PC-9 (cell line): ENCODE measurements around the gene SNX1. TPM values are rescaled to one million over a fixed set of nuclear protein-coding genes. Genes with fewer than 3 reads are reported as not detected.

Experiments
- BruUV-seq: library from RNA; stranded (reverse); fragments of 400-500 nt; replicated peaks from 2 replicates; lab custom pipeline; 2021; lab: Mats Ljungman, UMichigan
- CTCF ChIA-PET: fragments of 300-600 bp; sonication (Branson Sonifier 250); formaldehyde crosslinking; loops from one replicate; lab custom pipeline; 2022; ENCODE audit warnings: antibody characterized with exemption; lab: Charles Lee
- POLR2A ChIA-PET: fragments of 300-600 bp; sonication (Branson Sonifier 250); formaldehyde crosslinking; loops from one replicate; lab custom pipeline; 2022; ENCODE audit warnings: antibody characterized with exemption; ENCODE audit not compliant: unreplicated experiment; lab: Charles Lee
- DNase-seq, 2 experiments: peaks; one replicate each; pipeline versions ENCODE4 v3.0.0 to v3.0.0-alpha.2; 2015 to 2022; ENCODE audit warnings: mixed read lengths in 1 of 2
- H2AFZ ChIP-seq: fragments of 200-600 bp; sonication (generic); 2 replicates; pipeline ENCODE4 v1.8.1; 2017; ENCODE audit warnings: antibody characterized with exemption
- H3F3A ChIP-seq: fragments of 200-600 bp; sonication (generic); 2 replicates; pipeline ENCODE4 v1.8.1; 2017; ENCODE audit warnings: antibody characterized with exemption, mild to moderate bottlenecking, low read depth; ENCODE audit not compliant: insufficient read depth
- H3K27ac ChIP-seq: fragments of 200-600 bp; sonication (generic); 2 replicates; pipeline ENCODE4 v1.6.1; 2016; ENCODE audit warnings: mixed run types
- H3K27me3 ChIP-seq: fragments of 200-600 bp; sonication (generic); 2 replicates; pipeline ENCODE4 v1.6.1; 2016; ENCODE audit warnings: low read depth, mixed run types; ENCODE audit not compliant: insufficient read depth
- H3K36me3 ChIP-seq: fragments of 200-600 bp; sonication (generic); 2 replicates; pipeline ENCODE4 v1.6.1; 2016; ENCODE audit warnings: low read depth, mixed run types
- H3K4me1 ChIP-seq: fragments of 200-600 bp; sonication (generic); replicated peaks from 2 replicates; pipeline ENCODE4 v1.6.1; 2016; ENCODE audit warnings: mixed run types; ENCODE audit not compliant: insufficient read depth
- H3K4me2 ChIP-seq: fragments of 200-600 bp; sonication (generic); 2 replicates; pipeline ENCODE4 v1.6.1; 2017; ENCODE audit warnings: mixed run types
- H3K4me3 ChIP-seq: fragments of 200-600 bp; sonication (generic); 2 replicates; pipeline ENCODE4 v1.6.1; 2016; ENCODE audit warnings: mixed run types
- H3K79me2 ChIP-seq: fragments of 200-600 bp; sonication (generic); 2 replicates; pipeline ENCODE4 v1.6.1; 2017; ENCODE audit warnings: low read depth, mixed run types
- H3K9me2 ChIP-seq: fragments of 200-600 bp; sonication (generic); 2 replicates; pipeline ENCODE4 v1.8.1; 2017; ENCODE audit warnings: mild to moderate bottlenecking; ENCODE audit not compliant: insufficient read depth
- H3K9me3 ChIP-seq: fragments of 200-600 bp; sonication (generic); 2 replicates; pipeline ENCODE4 v1.8.1; 2016; ENCODE audit warnings: low read depth; ENCODE audit not compliant: insufficient read depth
- H4K20me1 ChIP-seq: fragments of 200-600 bp; sonication (generic); 2 replicates; pipeline ENCODE4 v1.8.1; 2017; ENCODE audit not compliant: insufficient read depth
- EZH2 ChIP-seq: fragments of 200-600 bp; sonication (generic); IDR thresholded peaks from 2 replicates; pipeline ENCODE4 v1.8.0; 2017; ENCODE audit warnings: antibody characterized with exemption, low read depth
- intact Hi-C: fragments of 100-400 bp; cut with micrococcal nuclease; formaldehyde crosslinking; loops from one replicate; pipeline ENCODE4 v1.10.0; 2022; ENCODE audit not compliant: unreplicated experiment
- total RNA-seq: library from RNA; stranded (reverse); gene quantifications from 2 replicates; pipeline ENCODE4 v1.2.3, GENCODE V29; 2021
- TF ChIP-seq, protein P1 (sequence below): fragments of 200-600 bp; sonication (generic); conservative IDR thresholded peaks from 2 replicates; pipeline ENCODE4 v1.6.1; 2017; ENCODE audit warnings: mixed run types, antibody characterized with exemption, mild to moderate bottlenecking, moderate library complexity

SNX1 gene
- total RNA-seq, 1 experiment from 2014 or later, result 114 TPM

DNA sequence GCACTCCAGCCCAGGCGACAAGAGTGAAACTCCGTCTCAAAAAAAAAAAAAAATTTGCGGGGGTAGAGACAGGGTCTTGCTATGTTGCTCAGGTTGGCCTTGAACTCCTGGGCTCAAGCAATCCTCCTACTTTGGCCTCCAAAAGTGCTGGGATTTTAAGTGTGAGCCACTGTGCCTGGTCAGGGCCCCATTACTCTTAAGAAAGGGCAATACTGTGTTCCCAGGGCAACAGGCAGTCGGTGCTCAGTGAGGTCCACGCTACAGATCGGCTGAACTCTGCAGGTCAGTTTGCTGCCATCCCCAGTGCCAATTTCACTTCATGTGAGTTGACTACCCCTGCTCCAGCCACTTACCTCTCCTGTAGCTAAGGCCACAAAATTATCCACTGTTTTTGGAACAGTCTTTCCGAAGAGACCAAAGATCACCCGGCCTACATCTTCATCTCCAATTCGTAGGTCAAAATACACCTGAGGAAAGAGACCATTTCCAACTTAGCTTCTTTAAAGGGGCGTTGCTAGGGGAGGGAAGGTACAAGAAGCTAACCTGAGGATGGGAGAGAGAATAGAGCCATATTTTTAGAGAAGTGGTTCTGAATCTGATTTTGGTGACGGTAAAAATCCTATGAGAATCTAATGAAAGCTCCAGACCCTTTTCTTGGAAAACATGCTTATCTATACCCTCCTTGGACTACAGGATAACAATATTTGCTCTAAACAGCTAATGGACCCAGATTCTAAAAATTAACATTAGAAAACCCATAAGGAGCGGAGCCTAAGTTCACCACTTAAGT, 66.1 kb downstream of the SNX1 start:
- BruUV-seq, result TSS peak; percentile 74
- H4K20me1 ChIP-seq, result peaks cover 36% of the 10 kb centered on the region
- CTCF ChIA-PET, result no interaction called here
- intact Hi-C loops, result loop anchor here (5.0 kb wide), 1 partner anchor 520 kb away; no protein-coding TSS in a partner anchor
- DNase-seq, result no peak
- H3K9me3 ChIP-seq, result no peaks in the 10 kb centered on the region
- POLR2A ChIA-PET, result no interaction called here
- no peaks in the 10 kb centered on the region; the same call in none of the 2 replicates for H3K4me1 ChIP-seq
- peaks cover 35% of the 10 kb centered on the region for H3K79me2 ChIP-seq
- H3K4me3 ChIP-seq, result peak overlapping the region; percentile 95
- H3K27ac ChIP-seq, result peak overlapping the region; percentile 51
- H3F3A ChIP-seq, result peaks cover 33% of the 10 kb centered on the region; the same call in 1 of the 2 replicates
- no peak overlapping the region for H2AFZ ChIP-seq
- peak overlapping the region; percentile 93 for H3K4me2 ChIP-seq
- TF ChIP-seq, protein P1, sequence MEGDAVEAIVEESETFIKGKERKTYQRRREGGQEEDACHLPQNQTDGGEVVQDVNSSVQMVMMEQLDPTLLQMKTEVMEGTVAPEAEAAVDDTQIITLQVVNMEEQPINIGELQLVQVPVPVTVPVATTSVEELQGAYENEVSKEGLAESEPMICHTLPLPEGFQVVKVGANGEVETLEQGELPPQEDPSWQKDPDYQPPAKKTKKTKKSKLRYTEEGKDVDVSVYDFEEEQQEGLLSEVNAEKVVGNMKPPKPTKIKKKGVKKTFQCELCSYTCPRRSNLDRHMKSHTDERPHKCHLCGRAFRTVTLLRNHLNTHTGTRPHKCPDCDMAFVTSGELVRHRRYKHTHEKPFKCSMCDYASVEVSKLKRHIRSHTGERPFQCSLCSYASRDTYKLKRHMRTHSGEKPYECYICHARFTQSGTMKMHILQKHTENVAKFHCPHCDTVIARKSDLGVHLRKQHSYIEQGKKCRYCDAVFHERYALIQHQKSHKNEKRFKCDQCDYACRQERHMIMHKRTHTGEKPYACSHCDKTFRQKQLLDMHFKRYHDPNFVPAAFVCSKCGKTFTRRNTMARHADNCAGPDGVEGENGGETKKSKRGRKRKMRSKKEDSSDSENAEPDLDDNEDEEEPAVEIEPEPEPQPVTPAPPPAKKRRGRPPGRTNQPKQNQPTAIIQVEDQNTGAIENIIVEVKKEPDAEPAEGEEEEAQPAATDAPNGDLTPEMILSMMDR, result no peak
- TF ChIP-seq EZH2, result no peak
- no peaks in the 10 kb centered on the region for H3K27me3 ChIP-seq
- peaks cover 27% of the 10 kb centered on the region for H3K36me3 ChIP-seq
- H3K9me2 ChIP-seq, result no peaks in the 10 kb centered on the region

DNA sequence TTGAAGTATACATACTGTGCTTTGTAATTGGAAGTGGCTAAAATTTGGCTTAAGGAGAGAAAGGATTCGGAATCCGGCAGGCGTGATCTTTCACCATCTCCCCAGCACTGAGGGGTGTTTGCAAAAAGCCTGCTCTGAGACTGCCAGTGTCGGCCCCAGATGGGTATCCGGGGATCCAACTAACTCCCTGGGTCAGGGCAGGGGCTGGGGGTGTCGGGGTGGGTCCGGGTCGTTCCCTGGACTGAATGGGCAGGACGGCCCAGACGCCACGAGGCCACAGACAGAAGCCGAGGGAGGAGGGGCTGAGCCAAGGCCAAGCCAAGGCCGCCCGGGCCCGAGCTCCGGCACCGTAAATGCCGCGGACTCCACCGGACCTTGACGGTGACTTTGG, 66.7 kb downstream of the SNX1 start:
- Histone ChIP-seq H2AFZ (peak overlapping the region; percentile 68; the same call in 1 of the 2 replicates), H3K36me3 (peaks cover 27% of the 10 kb centered on the region), H3K4me1 (no peaks in the 10 kb centered on the region; the same call in none of the 2 replicates), H3K27me3 (no peaks in the 10 kb centered on the region), H3K79me2 (peaks cover 35% of the 10 kb centered on the region), H3K4me3 (peak overlapping the region; percentile 95), H3K9me2 (no peaks in the 10 kb centered on the region), H3K9me3 (no peaks in the 10 kb centered on the region), H3K27ac (peak overlapping the region; percentile 51), H4K20me1 (peaks cover 31% of the 10 kb centered on the region), H3F3A (peaks cover 31% of the 10 kb centered on the region; the same call in 1 of the 2 replicates), H3K4me2 (peak overlapping the region; percentile 93)
- intact Hi-C loops, result loop anchor here (5.0 kb wide), 1 partner anchor 520 kb away; no protein-coding TSS in a partner anchor
- DNase-seq, result no peak
- BruUV-seq, result no TSS peak
- ChIA-PET CTCF (no interaction called here), POLR2A (no interaction called here)
- TF ChIP-seq, protein P1, result no peak
- no peak for TF ChIP-seq EZH2

DNA sequence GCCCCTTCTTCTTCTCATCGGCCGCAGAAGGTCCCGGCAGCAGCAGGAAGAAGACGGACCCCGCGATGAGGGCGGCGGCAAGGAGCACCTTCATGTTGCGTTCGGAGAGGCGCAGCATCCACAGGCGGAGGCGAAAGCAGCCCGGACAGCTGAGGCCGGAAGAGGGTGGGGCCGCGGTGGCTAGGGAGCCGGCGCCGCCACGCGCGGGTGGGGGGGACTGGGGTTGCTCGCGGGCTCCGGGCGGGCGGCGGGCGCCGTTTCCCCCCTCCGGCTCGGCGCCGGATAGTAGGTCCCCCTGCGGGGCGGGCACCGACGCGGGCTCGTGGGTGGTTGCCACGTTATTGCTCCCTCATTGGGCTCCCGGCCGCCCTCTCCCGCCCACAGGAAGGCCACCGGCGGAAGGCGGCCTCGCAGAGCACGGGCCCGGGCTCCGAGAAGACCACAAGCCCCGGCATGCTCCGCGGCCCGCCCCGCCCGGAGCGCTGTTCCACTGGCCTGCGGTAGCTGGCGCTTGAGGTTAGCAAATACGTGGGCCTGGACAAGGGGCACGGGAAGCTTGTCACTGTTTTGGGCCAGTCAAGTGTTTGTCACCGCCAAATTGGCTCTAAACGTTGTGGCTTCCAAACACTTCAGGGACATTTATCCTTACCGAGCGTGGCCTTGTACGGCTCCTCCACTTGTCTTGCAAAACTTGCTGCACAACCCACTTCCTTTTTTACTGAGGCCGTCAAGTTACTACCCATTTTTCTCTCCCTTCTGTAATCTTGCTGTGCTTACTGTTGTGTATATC, 67.3 kb downstream of the SNX1 start, which contains the start of gene PPIB:
Gene PPIB, minus strand, starts transcription at position 154 of the 790 bp plus-strand sequence. Its CDS starts 36 bp downstream, at position 118.
- no TSS peak for BruUV-seq
- H3K9me2 ChIP-seq, result no peaks in the 10 kb centered on the region
- H3K27me3 ChIP-seq, result no peaks in the 10 kb centered on the region
- H3F3A ChIP-seq, result peaks cover 26% of the 10 kb centered on the region; the same call in 1 of the 2 replicates
- H3K4me2 ChIP-seq, result peak within 1 kb of the TSS; percentile 93
- intact Hi-C loops, result loop anchor here (1.0 to 5.0 kb wide), 3 partner anchors 193 to 519 kb away; partner anchors contain the start of genes CSNK1G1 and TRIP4
- peak within 1 kb of the TSS; percentile 68 for H2AFZ ChIP-seq
- ChIA-PET POLR2A (interaction anchor here (0.5 to 0.7 kb wide), 5 partner anchors 106 to 513 kb away, joined by 3 to 5 read pairs (median 3); no protein-coding TSS in a partner anchor), CTCF (interaction anchor here (0.5 to 0.7 kb wide), 5 partner anchors 8 to 1355 kb away, joined by 3 to 7 read pairs (median 3); no protein-coding TSS in a partner anchor)
- peak within 1 kb of the TSS; percentile 51 for H3K27ac ChIP-seq
- peak within 1 kb of the TSS; percentile 95 for H3K4me3 ChIP-seq
- H3K4me1 ChIP-seq, result no peaks in the 10 kb centered on the region; the same call in none of the 2 replicates
- TF ChIP-seq EZH2, result no peak
- TF ChIP-seq, protein P1, result no peak; the same call in 1 of the 2 replicates
- no peaks in the 10 kb centered on the region for H3K9me3 ChIP-seq
- H3K79me2 ChIP-seq, result peaks cover 35% of the 10 kb centered on the region
- peaks cover 26% of the 10 kb centered on the region for H4K20me1 ChIP-seq
- DNase-seq, result peak; percentile 85 to 97
- H3K36me3 ChIP-seq, result peaks cover 24% of the 10 kb centered on the region
